T-helper 1 cell (primary cell): ENCODE results near the gene PACC1.
"Not testable (repeated sequence)": the region's sequence is repeated elsewhere in the genome, so short reads cannot be mapped to it uniquely, and the experiment has no call there.

Experiments used
- DNase-seq, 5 donors: peaks; one replicate each; pipeline ENCODE4 v3.0.0-alpha.2; 2012 to 2020

Gene PACC1

DNA sequence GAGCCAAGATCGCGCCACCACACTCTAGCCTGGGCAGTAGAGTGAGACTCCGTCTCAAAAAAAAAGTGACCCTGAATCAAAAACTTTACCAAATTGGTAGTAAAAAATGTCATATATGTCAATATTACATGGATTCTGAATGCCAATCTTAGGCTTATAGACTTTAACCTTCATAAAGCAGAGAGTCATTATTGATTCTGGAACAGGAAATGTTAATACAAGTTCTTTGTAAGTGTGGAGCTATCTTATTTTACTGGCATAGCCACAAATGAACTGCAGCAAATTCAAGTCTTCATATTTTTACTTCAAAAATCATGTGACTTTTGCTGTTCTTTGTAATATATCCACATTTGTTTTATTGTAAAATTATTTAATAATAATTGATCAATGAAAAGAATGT lies 88.1 kb downstream of the PACC1 start:
- DNase-seq, result no peak

GRCh38 chr1:212323066-212323465 lies 91.6 kb downstream of the PACC1 start:
- DNase-seq, result no peak

DNA sequence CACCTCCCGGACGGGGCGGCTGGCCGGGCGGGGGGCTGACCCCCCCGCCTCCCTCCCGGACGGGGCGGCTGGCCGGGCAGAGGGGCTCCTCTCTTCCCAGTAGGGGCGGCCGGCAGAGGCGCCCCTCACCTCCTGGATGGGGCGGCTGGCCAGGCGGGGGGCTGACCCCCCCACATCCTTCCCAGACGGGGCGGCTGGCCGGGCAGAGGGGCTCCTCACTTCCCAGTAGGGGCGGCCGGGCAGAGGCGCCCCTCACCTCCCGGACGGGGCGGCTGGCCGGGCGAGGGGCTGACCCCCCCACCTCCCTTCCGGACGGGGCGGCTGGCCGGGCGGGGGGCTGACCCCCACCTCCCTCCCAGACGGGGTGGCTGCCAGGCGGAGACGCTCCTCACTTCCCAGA lies 93.7 kb downstream of the PACC1 start:
- not testable (repeated sequence) for DNase-seq

- DNase-seq, result no peak
Observed at GRCh38 chr1:212317916-212318315, 96.8 kb downstream of the PACC1 start.

DNA sequence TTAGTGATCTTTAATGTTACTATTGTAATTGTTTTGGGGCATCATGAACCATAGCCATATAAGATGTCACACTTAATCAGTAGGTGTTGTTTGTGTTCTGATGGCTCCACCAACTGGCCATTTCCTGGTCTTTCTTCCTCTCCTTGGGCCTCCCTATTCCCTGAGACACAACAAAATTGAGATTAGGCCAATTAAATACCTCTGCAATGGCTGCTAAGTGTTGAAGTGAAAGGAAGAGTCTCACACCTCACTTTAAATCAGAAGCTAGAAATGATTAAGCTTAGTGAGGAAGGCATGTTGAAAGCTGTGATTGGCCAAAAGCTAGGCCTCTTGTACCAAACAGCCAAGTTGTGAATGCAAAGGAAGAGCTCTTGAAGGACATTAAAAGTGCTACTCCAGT lies 98.8 kb downstream of the PACC1 start:
- peak in 1 of 5 donors; percentile 32 for DNase-seq

GRCh38 chr1:212315184-212315583 lies 99.5 kb downstream of the PACC1 start:
- no peak for DNase-seq
